HG03064 (cell line): ENCODE data around the gene CLECL1.

Experiments used
- ATAC-seq: cut with Tn5 transposase; IDR thresholded peaks from one replicate; pipeline ENCODE4 v1.9.1; 2021; ENCODE audit warnings: low read depth; ENCODE audit not compliant: unreplicated experiment

Gene CLECL1

GRCh38 chr12:9732921-9733461 is at the start of gene CLECL1:
Gene CLECL1 (minus strand): TSS chr12:9733097.
- ATAC-seq, result no peak

- no peak for ATAC-seq
Measured at GRCh38 chr12:9781360-9781759, 48.5 kb upstream of the CLECL1 start.

- ATAC-seq, result no peak
Measured at GRCh38 chr12:9779209-9779608, 46.3 kb upstream of the CLECL1 start.

GRCh38 chr12:9776781-9777180 is 43.9 kb upstream of the CLECL1 start:
- no peak for ATAC-seq

GRCh38 chr12:9773216-9773877 is 40.5 kb upstream of the CLECL1 start:
- ATAC-seq, result no peak

GRCh38 chr12:9763025-9763424 is 30.1 kb upstream of the CLECL1 start:
- no peak for ATAC-seq

- no peak for ATAC-seq
Measured at GRCh38 chr12:9762369-9762768, 29.5 kb upstream of the CLECL1 start.

GRCh38 chr12:9761419-9761781 is 28.5 kb upstream of the CLECL1 start:
- no peak for ATAC-seq

- peak; percentile 40 for ATAC-seq
Measured at GRCh38 chr12:9760699-9761418, 28.0 kb upstream of the CLECL1 start, which contains the start of gene CD69. Gene CD69 (minus strand): TSS chr12:9760901. CDS start chr12:9760820, 81 bp downstream.

- no peak for ATAC-seq
Measured at GRCh38 chr12:9760120-9760519, 27.2 kb upstream of the CLECL1 start.

- no peak for ATAC-seq
Measured at GRCh38 chr12:9759694-9760093, 26.8 kb upstream of the CLECL1 start.

GRCh38 chr12:9758119-9758518 is 25.2 kb upstream of the CLECL1 start:
- ATAC-seq, result no peak

- ATAC-seq, result no peak
Measured at GRCh38 chr12:9757433-9758025, 24.6 kb upstream of the CLECL1 start.

- no peak for ATAC-seq
Measured at GRCh38 chr12:9756706-9757105, 23.8 kb upstream of the CLECL1 start.

- ATAC-seq, result no peak
Measured at GRCh38 chr12:9756170-9756569, 23.3 kb upstream of the CLECL1 start.

- no peak for ATAC-seq
Measured at GRCh38 chr12:9755567-9755966, 22.7 kb upstream of the CLECL1 start.

- no peak for ATAC-seq
Measured at GRCh38 chr12:9755035-9755434, 22.1 kb upstream of the CLECL1 start.

GRCh38 chr12:9754099-9754927 is 21.4 kb upstream of the CLECL1 start:
- ATAC-seq, result no peak

GRCh38 chr12:9753498-9753897 is 20.6 kb upstream of the CLECL1 start:
- no peak for ATAC-seq

GRCh38 chr12:9753073-9753472 is 20.2 kb upstream of the CLECL1 start:
- no peak for ATAC-seq
